Osteocyte (in vitro differentiated cells): ENCODE results near the gene LGALS14. TPM values are rescaled to one million over a fixed set of nuclear protein-coding genes. Genes with fewer than 3 reads are reported as not detected.

ENCODE experiments used
- DNase-seq: peaks from one replicate; pipeline ENCODE4 v3.0.0; 2021; ENCODE audit warnings: mixed read lengths; ENCODE audit not compliant: unreplicated experiment; ENCODE audit errors: extremely low spot score
- H3K27ac Mint-ChIP-seq: one replicate; pipeline ENCODE4 v1.8.0; 2021; ENCODE audit warnings: mild to moderate bottlenecking, mixed read lengths; ENCODE audit not compliant: unreplicated experiment
- H3K27me3 Mint-ChIP-seq: one replicate; pipeline ENCODE4 v1.8.0; 2021; ENCODE audit warnings: mixed read lengths; ENCODE audit not compliant: unreplicated experiment
- H3K36me3 Mint-ChIP-seq: one replicate; pipeline ENCODE4 v1.8.0; 2021; ENCODE audit warnings: mixed read lengths; ENCODE audit not compliant: unreplicated experiment
- H3K4me1 Mint-ChIP-seq: one replicate; pipeline ENCODE4 v1.8.0; 2021; ENCODE audit warnings: mixed read lengths; ENCODE audit not compliant: unreplicated experiment
- H3K4me3 Mint-ChIP-seq: one replicate; pipeline ENCODE4 v1.8.0; 2021; ENCODE audit warnings: mild to moderate bottlenecking, moderate library complexity, mixed read lengths; ENCODE audit not compliant: unreplicated experiment
- H3K9me3 Mint-ChIP-seq: one replicate; pipeline ENCODE4 v1.8.0; 2021; ENCODE audit warnings: mixed read lengths; ENCODE audit not compliant: unreplicated experiment
- CTCF ChIP-seq: fragments of 200-600 bp; sonication (generic); IDR thresholded peaks from 2 replicates; pipeline ENCODE4 v1.5.0; 2021; ENCODE audit warnings: antibody characterized with exemption, mild to moderate bottlenecking, moderate library complexity
- total RNA-seq: library from RNA; stranded (reverse); gene quantifications from 2 replicates; pipeline ENCODE4 v1.2.1, GENCODE V29; 2021

The LGALS14 gene
- total RNA-seq, 1 donor from 2014 or later: not detected

DNA sequence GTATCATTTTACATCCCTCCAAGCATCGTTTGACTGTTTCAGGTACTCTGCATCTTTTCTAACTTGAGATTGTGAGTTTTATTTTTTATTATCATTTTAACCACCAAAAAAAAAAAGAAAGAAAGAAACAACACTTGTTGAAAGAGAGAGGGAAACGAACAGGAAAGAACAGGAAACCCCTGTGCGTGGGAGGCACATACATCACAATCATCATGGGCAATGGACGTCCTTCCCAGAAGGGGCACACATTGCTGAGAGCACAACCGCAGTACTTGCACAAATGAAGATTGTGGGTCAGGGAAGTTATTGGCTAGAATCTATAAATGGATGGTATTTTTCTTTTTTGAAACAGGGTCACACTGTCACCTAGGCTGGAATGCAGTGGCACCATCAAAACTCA is 31.8 kb downstream of the LGALS14 start:
- no peak for DNase-seq
- Mint-ChIP-seq H3K27me3 (peaks cover 4% of the 10 kb centered on the region), H3K36me3 (no peaks in the 10 kb centered on the region), H3K27ac (no peak overlapping the region), H3K4me3 (no peak overlapping the region), H3K4me1 (no peaks in the 10 kb centered on the region), H3K9me3 (no peaks in the 10 kb centered on the region)
- no peak for TF ChIP-seq CTCF

- Mint-ChIP-seq H3K27me3 (peaks cover 10% of the 10 kb centered on the region), H3K9me3 (no peaks in the 10 kb centered on the region), H3K4me3 (no peak overlapping the region), H3K4me1 (no peaks in the 10 kb centered on the region), H3K36me3 (no peaks in the 10 kb centered on the region), H3K27ac (no peak overlapping the region)
- TF ChIP-seq CTCF: no peak
- no peak for DNase-seq
Observed at GRCh38 chr19:39737351-39737750, 33.1 kb downstream of the LGALS14 start.

DNA sequence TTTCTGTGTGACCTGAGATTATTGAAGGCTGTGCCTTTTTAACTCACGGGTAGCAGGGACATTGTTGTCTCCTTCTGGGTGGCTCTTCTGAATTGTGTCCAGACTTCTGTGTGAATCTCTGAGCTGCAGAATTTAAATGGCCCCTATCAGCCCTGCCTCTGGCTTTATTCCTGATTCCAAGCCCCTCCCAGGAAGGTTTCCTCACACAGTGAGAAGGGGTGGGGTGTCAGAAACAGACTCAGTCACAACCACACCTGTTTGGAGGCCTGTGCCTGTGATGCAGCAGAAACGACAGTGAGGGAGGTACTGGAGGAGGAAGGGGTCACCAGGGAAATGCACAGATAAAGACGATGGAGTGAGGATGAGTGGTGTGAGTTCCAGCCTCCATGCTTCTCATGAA is 33.6 kb downstream of the LGALS14 start, which contains the start of gene CLC:
CLC (minus strand) TSS at position 139 of the 400 bp plus-strand sequence; CDS start at position 62, 77 bp downstream.
- DNase-seq: no peak
- Mint-ChIP-seq H3K4me3 (no peak within 1 kb of the TSS), H3K27me3 (peaks cover 12% of the 10 kb centered on the region), H3K4me1 (no peaks in the 10 kb centered on the region), H3K36me3 (no peaks in the 10 kb centered on the region), H3K9me3 (no peaks in the 10 kb centered on the region), H3K27ac (no peak within 1 kb of the TSS)
- TF ChIP-seq CTCF: no peak

GRCh38 chr19:39738814-39739213 is 34.5 kb downstream of the LGALS14 start:
- Mint-ChIP-seq H3K36me3 (no peaks in the 10 kb centered on the region), H3K4me3 (no peak overlapping the region), H3K9me3 (no peaks in the 10 kb centered on the region), H3K27ac (no peak overlapping the region), H3K27me3 (peaks cover 12% of the 10 kb centered on the region), H3K4me1 (no peaks in the 10 kb centered on the region)
- DNase-seq: no peak
- no peak for TF ChIP-seq CTCF

GRCh38 chr19:39740395-39740794 is 36.1 kb downstream of the LGALS14 start:
- Mint-ChIP-seq H3K27ac (no peak overlapping the region), H3K36me3 (no peaks in the 10 kb centered on the region), H3K4me3 (no peak overlapping the region), H3K9me3 (no peaks in the 10 kb centered on the region), H3K27me3 (peaks cover 12% of the 10 kb centered on the region), H3K4me1 (no peaks in the 10 kb centered on the region)
- TF ChIP-seq CTCF: no peak
- no peak for DNase-seq
